K562 (cell line): ENCODE measurements around the gene TCF3. TPM values are rescaled to one million over a fixed set of nuclear protein-coding genes. Genes with fewer than 3 reads are reported as not detected.

Experiments
- CBX1 ChIP-seq: sonication (generic); IDR thresholded peaks from 2 replicates; pipeline ENCODE4 v1.6.1; 2016; ENCODE audit warnings: antibody characterized with exemption, low read depth, mild to moderate bottlenecking
- CHD2 ChIP-seq: IDR thresholded peaks from 2 replicates; pipeline ENCODE4 v1.6.1; 2011; ENCODE audit warnings: low read depth, low read length
- DDX20 ChIP-seq: fragments of 450-650 bp; IDR thresholded peaks from 2 replicates; pipeline ENCODE4 v1.6.1; 2016; ENCODE audit warnings: missing genetic modification characterization, low read depth, mild to moderate bottlenecking, missing compliant biosample characterization, moderate library complexity
- DIDO1 ChIP-seq: fragments of 450-650 bp; IDR thresholded peaks from 2 replicates; pipeline ENCODE4 v1.6.1; 2016; ENCODE audit warnings: low read depth, missing biosample characterization, missing genetic modification characterization
- EHMT2 ChIP-seq: fragments of 450-650 bp; IDR thresholded peaks from 2 replicates; pipeline ENCODE4 v1.6.1; 2018; ENCODE audit warnings: antibody characterized with exemption
- HOXB6 ChIP-seq: fragments of 250-450 bp; sonication (Bioruptor Pico); IDR thresholded peaks from 2 replicates; pipeline ENCODE4 v1.5.1; 2022; ENCODE audit warnings: mild to moderate bottlenecking, borderline replicate concordance
- RAD21 ChIP-seq, 2 experiments: fragments of 250-450 bp in 1 of 2; fragments of 450-650 bp in 1 of 2; sonication (Bioruptor Pico) in 1 of 2; formaldehyde crosslinking in 1 of 2; IDR thresholded peaks in 1 of 2; conservative IDR thresholded peaks in 1 of 2; 2 replicates each; pipeline versions ENCODE4 v1.4.0 to v1.8.0; 2020 to 2022; ENCODE audit warnings: mild to moderate bottlenecking in 2 of 2, moderate library complexity in 1 of 2
- RBFOX2 ChIP-seq: fragments of 200-400 bp; formaldehyde crosslinking; IDR thresholded peaks from 2 replicates; pipeline ENCODE4 v1.6.1; 2017; ENCODE audit warnings: low read depth, mild to moderate bottlenecking, low read length, moderate library complexity
- RBM22 ChIP-seq: fragments of 200-400 bp; formaldehyde crosslinking; IDR thresholded peaks from 2 replicates; pipeline ENCODE4 v1.6.1; 2018; ENCODE audit warnings: low read length, low read depth; ENCODE audit not compliant: poor library complexity, severe bottlenecking
- SREBF2 ChIP-seq: sonication (generic); formaldehyde crosslinking; IDR thresholded peaks from 2 replicates; pipeline ENCODE4 v1.4.0; 2020; ENCODE audit warnings: mild to moderate bottlenecking, missing genetic modification reagents
- STAT5A ChIP-seq: IDR thresholded peaks from 2 replicates; pipeline ENCODE4 v1.6.1; 2012; ENCODE audit warnings: low read length, inconsistent platforms, borderline replicate concordance
- SUPT5H ChIP-seq: fragments of 450-650 bp; IDR thresholded peaks from 2 replicates; pipeline ENCODE4 v1.6.1; 2016
- WHSC1 ChIP-seq: IDR thresholded peaks from one replicate; pipeline ENCODE4 v1.6.1; 2012; ENCODE audit warnings: low read length, control low read depth, inconsistent platforms
- ZBTB33 ChIP-seq: sonication (generic); formaldehyde crosslinking; IDR thresholded peaks from 2 replicates; pipeline ENCODE4 v1.8.1; 2023; ENCODE audit warnings: mild to moderate bottlenecking, missing genetic modification reagents
- ZC3H4 ChIP-seq: sonication (generic); formaldehyde crosslinking; IDR thresholded peaks from 2 replicates; pipeline ENCODE4 v1.9.0; 2021; ENCODE audit warnings: missing genetic modification reagents, borderline replicate concordance
- ZNF174 ChIP-seq: fragments of 250-450 bp; sonication (Bioruptor Pico); IDR thresholded peaks from 2 replicates; pipeline ENCODE4 v1.4.0; 2020; ENCODE audit warnings: mild to moderate bottlenecking
- ZNF41 ChIP-seq: fragments of 250-450 bp; sonication (Bioruptor Pico); conservative IDR thresholded peaks from 2 replicates; pipeline ENCODE4 v1.4.0; 2020; ENCODE audit warnings: mild to moderate bottlenecking
- ZNF707 ChIP-seq: fragments of 250-450 bp; sonication (Bioruptor Pico); conservative IDR thresholded peaks from 2 replicates; pipeline ENCODE4 v1.8.0; 2022; ENCODE audit warnings: inconsistent platforms, mild to moderate bottlenecking, moderate library complexity
- polyA plus RNA-seq, 8 experiments: library from polyadenylated mRNA; depleted of rRNA in 4 of 8; stranded (reverse) in 5 of 8; unstranded in 3 of 8; fragments of >200 nt; fragmentation: Nextera tagmentation in 2 of 8; fragmentation: Illumina TruSeq in 1 of 8; extraction: Ambion mirVana in 2 of 8; extraction: Trizol in 1 of 8; gene quantifications; 2 replicates each; pipeline versions ENCODE4 v1.2.1 to v1.2.3, GENCODE V29; 2011 to 2014; ENCODE audit warnings: inconsistent platforms in 1 of 8, missing spikeins in 1 of 8
- total RNA-seq, 7 experiments: library from RNA; depleted of rRNA in 6 of 7; stranded (reverse); fragments of >200 nt in 6 of 7; fragmentation: Illumina TruSeq in 2 of 7; extraction: Trizol in 2 of 7; gene quantifications; 2 replicates each; pipeline versions ENCODE4 v1.2.1 to v1.2.3, GENCODE V29; 2011 to 2021; ENCODE audit warnings: low replicate concordance in 1 of 7
- TF ChIP-seq, protein P1 (sequence below), 2 experiments: fragments of 450-650 bp; formaldehyde crosslinking in 1 of 2; IDR thresholded peaks; 2 replicates each; pipeline versions ENCODE4 v1.4.0 to v1.6.1; 2014 to 2020; ENCODE audit warnings: mild to moderate bottlenecking in 2 of 2, borderline replicate concordance in 1 of 2, low read depth in 1 of 2

Gene TCF3
- total and polyA plus RNA-seq, 9 of the 15 experiments (the other 6 are each of a cell fraction or from before 2014, with no cell fraction given) = 5.6 to 259 (median 84.0) TPM

- TF ChIP-seq, protein P1, sequence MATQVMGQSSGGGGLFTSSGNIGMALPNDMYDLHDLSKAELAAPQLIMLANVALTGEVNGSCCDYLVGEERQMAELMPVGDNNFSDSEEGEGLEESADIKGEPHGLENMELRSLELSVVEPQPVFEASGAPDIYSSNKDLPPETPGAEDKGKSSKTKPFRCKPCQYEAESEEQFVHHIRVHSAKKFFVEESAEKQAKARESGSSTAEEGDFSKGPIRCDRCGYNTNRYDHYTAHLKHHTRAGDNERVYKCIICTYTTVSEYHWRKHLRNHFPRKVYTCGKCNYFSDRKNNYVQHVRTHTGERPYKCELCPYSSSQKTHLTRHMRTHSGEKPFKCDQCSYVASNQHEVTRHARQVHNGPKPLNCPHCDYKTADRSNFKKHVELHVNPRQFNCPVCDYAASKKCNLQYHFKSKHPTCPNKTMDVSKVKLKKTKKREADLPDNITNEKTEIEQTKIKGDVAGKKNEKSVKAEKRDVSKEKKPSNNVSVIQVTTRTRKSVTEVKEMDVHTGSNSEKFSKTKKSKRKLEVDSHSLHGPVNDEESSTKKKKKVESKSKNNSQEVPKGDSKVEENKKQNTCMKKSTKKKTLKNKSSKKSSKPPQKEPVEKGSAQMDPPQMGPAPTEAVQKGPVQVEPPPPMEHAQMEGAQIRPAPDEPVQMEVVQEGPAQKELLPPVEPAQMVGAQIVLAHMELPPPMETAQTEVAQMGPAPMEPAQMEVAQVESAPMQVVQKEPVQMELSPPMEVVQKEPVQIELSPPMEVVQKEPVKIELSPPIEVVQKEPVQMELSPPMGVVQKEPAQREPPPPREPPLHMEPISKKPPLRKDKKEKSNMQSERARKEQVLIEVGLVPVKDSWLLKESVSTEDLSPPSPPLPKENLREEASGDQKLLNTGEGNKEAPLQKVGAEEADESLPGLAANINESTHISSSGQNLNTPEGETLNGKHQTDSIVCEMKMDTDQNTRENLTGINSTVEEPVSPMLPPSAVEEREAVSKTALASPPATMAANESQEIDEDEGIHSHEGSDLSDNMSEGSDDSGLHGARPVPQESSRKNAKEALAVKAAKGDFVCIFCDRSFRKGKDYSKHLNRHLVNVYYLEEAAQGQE (IDR thresholded peaks at IDR 0.05; ENCODE audit: borderline replicate concordance) = no peak
- TF ChIP-seq, protein P1 (CRISPR knock-in tag; IDR thresholded peaks at IDR 0.05; ENCODE audit: low read depth) = no peak
- no peak for TF ChIP-seq CBX1
- no peak for TF ChIP-seq ZC3H4 (CRISPR knock-in tag)
- no peak for TF ChIP-seq ZNF41
- no peak for TF ChIP-seq SREBF2
- no peak for TF ChIP-seq WHSC1
- no peak for TF ChIP-seq STAT5A
- TF ChIP-seq CHD2 = no peak
- TF ChIP-seq HOXB6 = no peak
- peak; percentile 16 for TF ChIP-seq RBM22
- no peak for TF ChIP-seq RAD21 (CRISPR knock-in tag; conservative IDR thresholded peaks at IDR 0.05 in 1 of 2, IDR thresholded peaks at IDR 0.05 in 1 of 2)
- no peak for TF ChIP-seq EHMT2
- TF ChIP-seq ZNF174 = no peak
- peak; percentile 82; the same call in 1 of the 2 replicates for TF ChIP-seq ZBTB33 (CRISPR knock-in tag)
- no peak for TF ChIP-seq DDX20
- no peak for TF ChIP-seq ZNF707 (CRISPR knock-in tag)
- TF ChIP-seq RBFOX2 = peak; percentile 37; the same call in 1 of the 2 replicates
- no peak for TF ChIP-seq DIDO1 (tag)
- no peak for TF ChIP-seq SUPT5H
These were observed 67.7 kb downstream of the TCF3 start (continued) for GRCh38 chr19:1584500-1585242.
